Fibroblast of lung (primary cell): Measurements from ENCODE around the gene NRTN. TPM values are rescaled to one million over a fixed set of nuclear protein-coding genes. Genes with fewer than 3 reads are reported as not detected.

ENCODE experiments used
- DNase-seq, 2 donors: peaks; one replicate each; pipeline versions ENCODE4 v3.0.0 to v3.0.0-alpha.2; 2010; ENCODE audit warnings: low read depth in 2 of 2
- H2AFZ ChIP-seq: 2 replicates; pipeline ENCODE4 v1.5.1; 2012; ENCODE audit warnings: low read length, control low read depth, inconsistent platforms
- H3K27ac ChIP-seq: 2 replicates; pipeline ENCODE4 v1.5.1; 2011; ENCODE audit warnings: low read length, control low read depth; ENCODE audit not compliant: insufficient read depth
- H3K27me3 ChIP-seq: 2 replicates; pipeline ENCODE4 v1.5.1; 2011; ENCODE audit warnings: mild to moderate bottlenecking, low read length; ENCODE audit not compliant: control insufficient read depth, insufficient read depth
- H3K36me3 ChIP-seq: 2 replicates; pipeline ENCODE4 v1.5.1; 2011; ENCODE audit warnings: low read length; ENCODE audit not compliant: control insufficient read depth, insufficient read depth
- H3K4me1 ChIP-seq: 2 replicates; pipeline ENCODE4 v1.5.1; 2011; ENCODE audit warnings: low read length; ENCODE audit not compliant: control insufficient read depth, insufficient read depth; ENCODE audit errors: extremely low read depth
- H3K4me2 ChIP-seq: 2 replicates; pipeline ENCODE4 v1.5.1; 2011; ENCODE audit warnings: low read length, control low read depth; ENCODE audit not compliant: insufficient read depth; ENCODE audit errors: extremely low read depth
- H3K4me3 ChIP-seq, 4 experiments: fragments of 200-600 bp in 1 of 4; sonication (generic) in 1 of 4; replicated peaks in 1 of 4; 2 replicates each; pipeline ENCODE4 v1.5.1; 2011 to 2016; ENCODE audit warnings: low read length in 4 of 4, low read depth in 3 of 4, mild to moderate bottlenecking in 3 of 4, control low read depth in 2 of 4, inconsistent platforms in 1 of 4, mixed read lengths in 1 of 4; ENCODE audit not compliant: insufficient read depth in 1 of 4; ENCODE audit errors: control extremely low read depth in 1 of 4
- H3K79me2 ChIP-seq: 2 replicates; pipeline ENCODE4 v1.5.1; 2012; ENCODE audit warnings: mild to moderate bottlenecking, low read length, inconsistent platforms; ENCODE audit not compliant: control insufficient read depth, insufficient read depth
- H3K9ac ChIP-seq: 2 replicates; pipeline ENCODE4 v1.5.1; 2011; ENCODE audit warnings: mild to moderate bottlenecking, low read length, control low read depth; ENCODE audit not compliant: insufficient read depth
- H3K9me3 ChIP-seq: 2 replicates; pipeline ENCODE4 v1.5.1; 2012; ENCODE audit warnings: low read depth, low read length; ENCODE audit not compliant: control insufficient read depth, insufficient read depth
- H4K20me1 ChIP-seq: 2 replicates; pipeline ENCODE4 v1.5.1; 2011; ENCODE audit warnings: low read length; ENCODE audit not compliant: control insufficient read depth, insufficient read depth; ENCODE audit errors: extremely low read depth
- EZH2 ChIP-seq: IDR thresholded peaks from 2 replicates; pipeline ENCODE4 v1.5.1; 2012; ENCODE audit warnings: low read length, control low read depth, mild to moderate bottlenecking; ENCODE audit errors: missing control alignments
- polyA plus RNA-seq, 2 donors: library from polyadenylated mRNA; depleted of rRNA in 1 of 2; stranded (reverse) in 1 of 2; unstranded in 1 of 2; fragments of >200 nt; gene quantifications; 2 replicates each; pipeline ENCODE4 v1.2.1, GENCODE V29; 2011 to 2012; ENCODE audit warnings: missing spikeins in 1 of 2
- total RNA-seq: library from RNA; depleted of rRNA; stranded (reverse); fragments of >200 nt; gene quantifications from 2 replicates; pipeline ENCODE4 v1.2.1, GENCODE V29; 2014
- TF ChIP-seq, protein P1 (sequence below), 2 donors: IDR thresholded peaks in 1 of 2; conservative IDR thresholded peaks in 1 of 2; 1 replicate in 1 of 2; 2 replicates in 1 of 2; pipeline ENCODE4 v1.5.1; 2011 to 2012; ENCODE audit warnings: low read length in 2 of 2, control low read depth in 1 of 2, inconsistent platforms in 1 of 2, low read depth in 1 of 2, mild to moderate bottlenecking in 1 of 2

Gene NRTN
- total and polyA plus RNA-seq, 2 donors (not counting 1 experiment from before 2014, with no cell fraction given), result 0.11 to 0.50 TPM

DNA sequence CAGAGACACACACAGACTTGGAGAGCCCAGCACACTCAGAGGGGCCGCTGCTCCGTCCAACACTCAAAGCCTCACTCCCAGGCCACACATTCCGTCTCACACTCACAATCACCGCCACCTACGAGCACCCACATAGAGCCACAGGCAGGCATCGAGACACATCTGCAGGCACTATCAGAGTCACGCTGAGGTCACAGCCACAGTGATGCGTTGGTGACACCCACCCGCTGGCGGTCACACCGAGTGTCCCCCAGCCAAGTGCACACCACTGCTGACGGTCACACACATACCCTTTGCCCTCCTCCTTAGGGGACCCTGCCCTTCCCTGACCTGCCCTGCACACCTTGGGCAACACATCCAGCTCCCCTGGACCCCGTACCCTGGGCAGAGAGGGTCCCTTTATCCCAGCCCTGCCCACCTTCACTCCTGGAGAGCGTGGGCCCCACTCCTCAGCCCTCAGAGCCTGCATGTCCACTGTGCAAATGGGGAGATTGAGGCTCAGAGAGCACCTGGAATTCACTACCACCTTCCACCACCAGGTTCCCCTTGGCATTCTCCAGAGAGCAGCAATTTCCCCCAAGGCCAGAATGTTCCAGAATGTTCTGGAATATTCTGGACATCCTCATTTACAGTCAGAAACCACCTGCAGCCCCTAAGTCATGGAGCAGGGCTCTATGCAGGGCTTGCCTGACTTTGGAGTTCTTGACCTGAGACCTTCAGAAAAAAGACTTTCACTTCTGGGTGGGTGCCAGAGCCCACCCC lies 60.0 kb downstream of the NRTN start:
- Histone ChIP-seq H3K27ac (no peak overlapping the region), H3K9me3 (no peaks in the 10 kb centered on the region), H3K4me1 (no peaks in the 10 kb centered on the region), H4K20me1 (no peaks in the 10 kb centered on the region), H3K9ac (no peak overlapping the region), H3K36me3 (no peaks in the 10 kb centered on the region), H2AFZ (no peak overlapping the region), H3K4me3 (no peak overlapping the region), H3K4me2 (no peak overlapping the region), H3K79me2 (no peaks in the 10 kb centered on the region), H3K27me3 (no peaks in the 10 kb centered on the region)
- DNase-seq, result no peak
- no peak for TF ChIP-seq EZH2
- TF ChIP-seq, protein P1, sequence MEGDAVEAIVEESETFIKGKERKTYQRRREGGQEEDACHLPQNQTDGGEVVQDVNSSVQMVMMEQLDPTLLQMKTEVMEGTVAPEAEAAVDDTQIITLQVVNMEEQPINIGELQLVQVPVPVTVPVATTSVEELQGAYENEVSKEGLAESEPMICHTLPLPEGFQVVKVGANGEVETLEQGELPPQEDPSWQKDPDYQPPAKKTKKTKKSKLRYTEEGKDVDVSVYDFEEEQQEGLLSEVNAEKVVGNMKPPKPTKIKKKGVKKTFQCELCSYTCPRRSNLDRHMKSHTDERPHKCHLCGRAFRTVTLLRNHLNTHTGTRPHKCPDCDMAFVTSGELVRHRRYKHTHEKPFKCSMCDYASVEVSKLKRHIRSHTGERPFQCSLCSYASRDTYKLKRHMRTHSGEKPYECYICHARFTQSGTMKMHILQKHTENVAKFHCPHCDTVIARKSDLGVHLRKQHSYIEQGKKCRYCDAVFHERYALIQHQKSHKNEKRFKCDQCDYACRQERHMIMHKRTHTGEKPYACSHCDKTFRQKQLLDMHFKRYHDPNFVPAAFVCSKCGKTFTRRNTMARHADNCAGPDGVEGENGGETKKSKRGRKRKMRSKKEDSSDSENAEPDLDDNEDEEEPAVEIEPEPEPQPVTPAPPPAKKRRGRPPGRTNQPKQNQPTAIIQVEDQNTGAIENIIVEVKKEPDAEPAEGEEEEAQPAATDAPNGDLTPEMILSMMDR (conservative IDR thresholded peaks at IDR 0.05 in 1 of 2, IDR thresholded peaks at IDR 0.05 in 1 of 2; ENCODE audit: low read depth in 1 of 2, low read length in 2 of 2), result no peak

DNA sequence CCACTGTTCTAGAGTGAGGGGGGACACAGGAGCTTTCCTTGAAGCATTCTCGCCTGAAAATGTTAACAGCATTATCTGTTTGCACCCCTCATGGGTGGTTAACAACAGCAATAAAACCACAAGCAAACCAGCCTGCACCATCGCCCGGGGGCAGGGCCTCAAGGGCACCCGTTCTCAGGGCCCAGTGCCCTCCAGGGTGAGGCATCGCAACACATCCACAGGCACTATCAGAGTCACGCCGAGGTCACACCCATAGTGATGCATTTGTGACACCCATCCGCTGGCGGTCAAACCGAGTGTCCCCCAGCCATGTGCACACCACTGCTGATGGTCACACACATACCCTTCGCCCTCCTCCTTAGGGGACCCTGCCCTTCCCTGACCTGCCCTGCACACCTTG lies 60.9 kb downstream of the NRTN start:
- Histone ChIP-seq H3K36me3 (no peaks in the 10 kb centered on the region), H3K4me1 (no peaks in the 10 kb centered on the region), H3K27me3 (no peaks in the 10 kb centered on the region), H3K4me3 (no peak overlapping the region), H2AFZ (no peak overlapping the region), H4K20me1 (no peaks in the 10 kb centered on the region), H3K79me2 (no peaks in the 10 kb centered on the region), H3K27ac (no peak overlapping the region), H3K9me3 (no peaks in the 10 kb centered on the region), H3K9ac (no peak overlapping the region), H3K4me2 (no peak overlapping the region)
- TF ChIP-seq EZH2, result no peak
- no peak for DNase-seq

DNA sequence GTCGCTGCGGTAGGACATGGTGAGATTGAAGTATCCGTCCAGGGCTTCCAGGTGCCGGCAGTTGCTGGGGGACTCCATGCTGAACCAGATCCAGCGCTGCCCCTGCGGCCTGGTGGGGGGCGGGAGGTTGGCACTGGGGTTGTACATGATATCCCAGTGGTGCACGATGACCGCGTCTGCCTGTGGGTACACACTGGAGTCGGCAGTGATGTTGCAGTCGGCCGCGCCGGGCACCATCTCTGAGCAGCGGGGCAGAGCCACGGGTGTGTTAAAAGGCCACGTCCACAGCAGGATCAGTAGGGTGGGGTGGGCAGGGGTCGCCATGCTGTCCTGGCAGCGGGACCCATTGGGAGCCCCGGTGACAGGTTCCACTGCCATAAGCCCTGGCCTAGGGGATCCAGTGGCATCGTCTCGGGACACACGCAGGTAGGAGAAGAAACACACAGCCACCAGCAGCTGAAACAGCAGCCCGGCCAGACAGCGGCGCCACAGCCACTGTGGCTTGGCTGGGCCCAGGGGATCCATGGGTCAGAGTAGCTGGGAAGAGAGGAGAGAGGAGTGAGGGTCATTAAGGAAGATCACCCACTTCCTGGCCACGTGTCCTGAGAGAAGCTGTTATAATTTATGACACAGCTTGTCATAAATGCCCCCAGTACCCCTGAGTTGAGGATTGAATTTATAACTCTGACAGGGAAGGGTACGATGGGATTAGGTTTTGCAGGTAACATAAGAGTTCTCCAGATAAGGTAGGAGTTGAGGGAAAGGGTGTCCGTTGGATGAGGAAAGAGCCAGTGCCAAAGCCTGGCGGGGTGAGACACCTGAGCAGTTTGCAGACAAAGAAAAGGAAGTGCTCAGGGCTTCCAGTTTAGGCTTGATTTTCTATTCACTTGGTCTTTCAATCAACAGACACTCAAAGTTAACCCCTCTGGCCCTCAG lies 62.6 kb downstream of the NRTN start:
- H3K4me2 ChIP-seq, result no peak overlapping the region
- H3K27me3 ChIP-seq, result no peaks in the 10 kb centered on the region
- no peak overlapping the region for H2AFZ ChIP-seq
- H3K9ac ChIP-seq, result no peak overlapping the region
- no peaks in the 10 kb centered on the region for H4K20me1 ChIP-seq
- no peak overlapping the region for H3K4me3 ChIP-seq
- H3K27ac ChIP-seq, result no peak overlapping the region
- TF ChIP-seq, protein P1 (conservative IDR thresholded peaks at IDR 0.05 in 1 of 2, IDR thresholded peaks at IDR 0.05 in 1 of 2; ENCODE audit: low read depth in 1 of 2, low read length in 2 of 2), result no peak
- TF ChIP-seq EZH2, result no peak
- no peaks in the 10 kb centered on the region for H3K4me1 ChIP-seq
- H3K9me3 ChIP-seq, result no peaks in the 10 kb centered on the region
- H3K79me2 ChIP-seq, result no peaks in the 10 kb centered on the region
- no peak for DNase-seq
- no peaks in the 10 kb centered on the region for H3K36me3 ChIP-seq
